Neural cell (in vitro differentiated cells): ENCODE measurements around the gene NARS2. TPM values are rescaled to one million over a fixed set of nuclear protein-coding genes. Genes with fewer than 3 reads are reported as not detected.

Experiments
- H2AFZ ChIP-seq: fragments of 200-600, 300-800 bp; sonication (generic), shearing (Covaris generic); 2 replicates; pipeline ENCODE4 v1.6.0; 2014; ENCODE audit warnings: low read depth, mild to moderate bottlenecking, antibody characterized with exemption, low read length, moderate library complexity
- H3F3A ChIP-seq: fragments of 200-600 bp; shearing (Covaris generic); 2 replicates; pipeline ENCODE4 v1.6.1; 2016; ENCODE audit warnings: mild to moderate bottlenecking, moderate library complexity, mixed read lengths, antibody characterized with exemption, low read length; ENCODE audit not compliant: insufficient read depth, poor library complexity, severe bottlenecking
- H3K27ac ChIP-seq: fragments of 200-600, 300-800 bp; sonication (generic), shearing (Covaris generic); 2 replicates; pipeline ENCODE4 v1.5.1; 2014; ENCODE audit warnings: mild to moderate bottlenecking, low read length, moderate library complexity
- H3K27me3 ChIP-seq: fragments of 300-800, 200-600 bp; sonication (generic), shearing (Covaris generic); 2 replicates; pipeline ENCODE4 v1.6.0; 2014; ENCODE audit warnings: mild to moderate bottlenecking, low read depth, low read length, moderate library complexity; ENCODE audit not compliant: insufficient read depth
- H3K36me3 ChIP-seq: fragments of 300-800, 200-600 bp; sonication (generic), shearing (Covaris generic); 2 replicates; pipeline ENCODE4 v1.5.1; 2014; ENCODE audit warnings: mild to moderate bottlenecking, antibody characterized with exemption, low read length, moderate library complexity; ENCODE audit not compliant: insufficient read depth
- H3K4me2 ChIP-seq: fragments of 300-800, 200-600 bp; sonication (generic), shearing (Covaris generic); 2 replicates; pipeline ENCODE4 v1.6.0; 2014; ENCODE audit warnings: mild to moderate bottlenecking, low read length
- H3K4me3 ChIP-seq: fragments of 300-800, 200-600 bp; sonication (generic), shearing (Covaris generic); 2 replicates; pipeline ENCODE4 v1.5.1; 2014; ENCODE audit warnings: mild to moderate bottlenecking, low read length, moderate library complexity
- H3K79me2 ChIP-seq: fragments of 200-600 bp; shearing (Covaris generic); replicated peaks from 2 replicates; pipeline ENCODE4 v1.6.0; 2014; ENCODE audit warnings: mild to moderate bottlenecking, low read length, moderate library complexity; ENCODE audit not compliant: insufficient read depth
- H3K9ac ChIP-seq: fragments of 300-800, 200-600 bp; sonication (generic), shearing (Covaris generic); 2 replicates; pipeline ENCODE4 v1.6.1; 2016; ENCODE audit warnings: mild to moderate bottlenecking, low read length, mixed read lengths
- H3K9me2 ChIP-seq: fragments of 200-600 bp; shearing (Covaris generic); 2 replicates; pipeline ENCODE4 v1.6.1; 2016; ENCODE audit warnings: mild to moderate bottlenecking, low read length, mixed read lengths; ENCODE audit not compliant: insufficient read depth
- H3K9me3 ChIP-seq: fragments of 200-600, 300-800 bp; sonication (generic), shearing (Covaris generic); 2 replicates; pipeline ENCODE4 v1.6.1; 2016; ENCODE audit warnings: mild to moderate bottlenecking, mixed run types, low read length, moderate library complexity, mixed read lengths
- H4K20me1 ChIP-seq: fragments of 200-600 bp; shearing (Covaris generic); 2 replicates; pipeline ENCODE4 v1.6.1; 2016; ENCODE audit warnings: mild to moderate bottlenecking, mixed run types; ENCODE audit not compliant: insufficient read depth
- EP300 ChIP-seq: fragments of 450-650 bp; conservative IDR thresholded peaks from 2 replicates; pipeline ENCODE4 v1.6.1; 2014; ENCODE audit warnings: antibody characterized with exemption, mild to moderate bottlenecking, moderate library complexity; ENCODE audit not compliant: poor library complexity, severe bottlenecking
- EZH2 ChIP-seq: fragments of 200-600, 300-800 bp; shearing (Covaris generic), sonication (generic); IDR thresholded peaks from 2 replicates; pipeline ENCODE4 v1.6.1; 2014; ENCODE audit warnings: antibody characterized with exemption, low read length, borderline replicate concordance, mild to moderate bottlenecking; ENCODE audit not compliant: insufficient read depth, poor library complexity, severe bottlenecking
- MXI1 ChIP-seq: fragments of 450-650 bp; conservative IDR thresholded peaks from 2 replicates; pipeline ENCODE4 v1.6.1; 2014; ENCODE audit warnings: antibody characterized with exemption, mild to moderate bottlenecking; ENCODE audit not compliant: poor library complexity, severe bottlenecking
- POLR2AphosphoS5 ChIP-seq: IDR thresholded peaks from 2 replicates; pipeline ENCODE4 v1.6.1; 2012
- RAD21 ChIP-seq: fragments of 450-650 bp; conservative IDR thresholded peaks from 2 replicates; pipeline ENCODE4 v1.6.1; 2014; ENCODE audit warnings: antibody characterized with exemption, mild to moderate bottlenecking, moderate library complexity
- SMC3 ChIP-seq: fragments of 450-650 bp; conservative IDR thresholded peaks from 2 replicates; pipeline ENCODE4 v1.6.1; 2014; ENCODE audit warnings: antibody characterized with exemption, mild to moderate bottlenecking, moderate library complexity; ENCODE audit not compliant: poor library complexity
- TAF1 ChIP-seq: IDR thresholded peaks from 2 replicates; pipeline ENCODE4 v1.6.1; 2012; ENCODE audit warnings: low read depth
- polyA plus RNA-seq: library from polyadenylated mRNA; depleted of rRNA; stranded (reverse); fragments of >200 nt; gene quantifications from 2 replicates; pipeline ENCODE4 v1.2.3, GENCODE V29; 2014
- TF ChIP-seq, protein P1 (sequence below): IDR thresholded peaks from 2 replicates; pipeline ENCODE4 v1.6.1; 2012; ENCODE audit warnings: borderline replicate concordance
- TF ChIP-seq, protein P2 (sequence below): fragments of 450-650 bp; IDR thresholded peaks from 2 replicates; pipeline ENCODE4 v1.5.1; 2014; ENCODE audit warnings: antibody characterized with exemption, mild to moderate bottlenecking, moderate library complexity; ENCODE audit not compliant: poor library complexity, severe bottlenecking

Gene NARS2
- polyA plus RNA-seq, 1 donor from 2014 or later, result 39.6 TPM

DNA sequence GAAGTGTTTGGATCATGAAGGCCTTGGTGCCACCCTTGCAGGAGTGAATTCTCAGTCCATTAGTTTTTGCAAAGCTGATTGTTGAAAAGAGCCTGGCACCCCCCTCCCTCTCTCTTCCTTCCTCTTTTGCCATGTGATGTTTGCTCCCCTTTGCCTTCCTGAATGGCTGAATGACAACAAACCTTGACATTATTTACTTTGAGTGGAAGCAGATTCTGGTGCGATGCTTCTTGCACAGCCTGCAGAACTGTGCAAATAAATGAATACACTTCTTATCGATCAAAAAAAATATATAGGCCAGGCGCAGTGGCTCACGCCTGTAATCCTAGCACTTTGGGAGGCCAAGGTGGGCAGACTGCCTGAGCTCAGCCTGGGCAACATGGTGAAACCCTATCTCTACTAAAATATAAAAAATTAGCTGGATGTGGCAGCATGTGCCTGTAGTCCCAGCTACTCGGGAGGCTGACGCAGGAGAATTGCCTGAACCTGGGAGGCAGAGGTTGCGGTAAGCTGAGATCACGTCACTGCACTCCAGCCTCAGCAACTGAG is 2.0 kb upstream of the NARS2 start:
- Histone ChIP-seq H3K4me2 (no peak overlapping the region), H3F3A (peaks cover 11% of the 10 kb centered on the region), H3K79me2 (peaks cover 16% of the 10 kb centered on the region), H3K4me3 (no peak overlapping the region), H3K9me2 (no peaks in the 10 kb centered on the region), H3K27me3 (no peaks in the 10 kb centered on the region), H2AFZ (no peak overlapping the region), H4K20me1 (no peaks in the 10 kb centered on the region), H3K9ac (no peak overlapping the region), H3K36me3 (no peaks in the 10 kb centered on the region), H3K27ac (no peak overlapping the region), H3K9me3 (no peaks in the 10 kb centered on the region)
- no peak for TF ChIP-seq EZH2
- TF ChIP-seq RAD21, result no peak
- no peak for TF ChIP-seq EP300
- TF ChIP-seq TAF1, result no peak
- TF ChIP-seq, protein P1, sequence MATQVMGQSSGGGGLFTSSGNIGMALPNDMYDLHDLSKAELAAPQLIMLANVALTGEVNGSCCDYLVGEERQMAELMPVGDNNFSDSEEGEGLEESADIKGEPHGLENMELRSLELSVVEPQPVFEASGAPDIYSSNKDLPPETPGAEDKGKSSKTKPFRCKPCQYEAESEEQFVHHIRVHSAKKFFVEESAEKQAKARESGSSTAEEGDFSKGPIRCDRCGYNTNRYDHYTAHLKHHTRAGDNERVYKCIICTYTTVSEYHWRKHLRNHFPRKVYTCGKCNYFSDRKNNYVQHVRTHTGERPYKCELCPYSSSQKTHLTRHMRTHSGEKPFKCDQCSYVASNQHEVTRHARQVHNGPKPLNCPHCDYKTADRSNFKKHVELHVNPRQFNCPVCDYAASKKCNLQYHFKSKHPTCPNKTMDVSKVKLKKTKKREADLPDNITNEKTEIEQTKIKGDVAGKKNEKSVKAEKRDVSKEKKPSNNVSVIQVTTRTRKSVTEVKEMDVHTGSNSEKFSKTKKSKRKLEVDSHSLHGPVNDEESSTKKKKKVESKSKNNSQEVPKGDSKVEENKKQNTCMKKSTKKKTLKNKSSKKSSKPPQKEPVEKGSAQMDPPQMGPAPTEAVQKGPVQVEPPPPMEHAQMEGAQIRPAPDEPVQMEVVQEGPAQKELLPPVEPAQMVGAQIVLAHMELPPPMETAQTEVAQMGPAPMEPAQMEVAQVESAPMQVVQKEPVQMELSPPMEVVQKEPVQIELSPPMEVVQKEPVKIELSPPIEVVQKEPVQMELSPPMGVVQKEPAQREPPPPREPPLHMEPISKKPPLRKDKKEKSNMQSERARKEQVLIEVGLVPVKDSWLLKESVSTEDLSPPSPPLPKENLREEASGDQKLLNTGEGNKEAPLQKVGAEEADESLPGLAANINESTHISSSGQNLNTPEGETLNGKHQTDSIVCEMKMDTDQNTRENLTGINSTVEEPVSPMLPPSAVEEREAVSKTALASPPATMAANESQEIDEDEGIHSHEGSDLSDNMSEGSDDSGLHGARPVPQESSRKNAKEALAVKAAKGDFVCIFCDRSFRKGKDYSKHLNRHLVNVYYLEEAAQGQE, result no peak
- no peak for TF ChIP-seq SMC3

- H3K9me3 ChIP-seq, result no peaks in the 10 kb centered on the region
- peak overlapping the region; percentile 63 for H3K4me2 ChIP-seq
- peak overlapping the region; percentile 76 for H3K9ac ChIP-seq
- H2AFZ ChIP-seq, result peak overlapping the region; percentile 82
- peak overlapping the region; percentile 81 for H3K4me3 ChIP-seq
- H3F3A ChIP-seq, result peaks cover 11% of the 10 kb centered on the region
- H3K79me2 ChIP-seq, result peaks cover 19% of the 10 kb centered on the region
- peak overlapping the region; percentile 77 for H3K27ac ChIP-seq
- no peaks in the 10 kb centered on the region for H3K27me3 ChIP-seq
- H3K36me3 ChIP-seq, result no peaks in the 10 kb centered on the region
- H3K9me2 ChIP-seq, result no peaks in the 10 kb centered on the region
- TF ChIP-seq EP300 (no peak), SMC3 (no peak), RAD21 (no peak), EZH2 (no peak), MXI1 (no peak), TAF1 (no peak), POLR2AphosphoS5 (no peak)
- TF ChIP-seq, protein P1, result no peak
- TF ChIP-seq, protein P2, sequence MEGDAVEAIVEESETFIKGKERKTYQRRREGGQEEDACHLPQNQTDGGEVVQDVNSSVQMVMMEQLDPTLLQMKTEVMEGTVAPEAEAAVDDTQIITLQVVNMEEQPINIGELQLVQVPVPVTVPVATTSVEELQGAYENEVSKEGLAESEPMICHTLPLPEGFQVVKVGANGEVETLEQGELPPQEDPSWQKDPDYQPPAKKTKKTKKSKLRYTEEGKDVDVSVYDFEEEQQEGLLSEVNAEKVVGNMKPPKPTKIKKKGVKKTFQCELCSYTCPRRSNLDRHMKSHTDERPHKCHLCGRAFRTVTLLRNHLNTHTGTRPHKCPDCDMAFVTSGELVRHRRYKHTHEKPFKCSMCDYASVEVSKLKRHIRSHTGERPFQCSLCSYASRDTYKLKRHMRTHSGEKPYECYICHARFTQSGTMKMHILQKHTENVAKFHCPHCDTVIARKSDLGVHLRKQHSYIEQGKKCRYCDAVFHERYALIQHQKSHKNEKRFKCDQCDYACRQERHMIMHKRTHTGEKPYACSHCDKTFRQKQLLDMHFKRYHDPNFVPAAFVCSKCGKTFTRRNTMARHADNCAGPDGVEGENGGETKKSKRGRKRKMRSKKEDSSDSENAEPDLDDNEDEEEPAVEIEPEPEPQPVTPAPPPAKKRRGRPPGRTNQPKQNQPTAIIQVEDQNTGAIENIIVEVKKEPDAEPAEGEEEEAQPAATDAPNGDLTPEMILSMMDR, result no peak
- no peaks in the 10 kb centered on the region for H4K20me1 ChIP-seq
Observed at GRCh38 chr11:78575478-78575877, 814 bp upstream of the NARS2 start.
